H1 (cell line): ENCODE data around the gene CYP51A1. TPM values are rescaled to one million over a fixed set of nuclear protein-coding genes. Genes with fewer than 3 reads are reported as not detected.
"Not testable (repeated sequence)": the region's sequence is repeated elsewhere in the genome, so short reads cannot be mapped to it uniquely, and the experiment has no call there.

ENCODE experiments used
- CTCF ChIA-PET: fragments of 300-600 bp; sonication (Branson Sonifier 250); formaldehyde crosslinking; loops from one replicate; lab custom pipeline; 2021; ENCODE audit not compliant: partially characterized antibody; lab: Charles Lee
- POLR2A ChIA-PET: fragments of 300-600 bp; sonication (Branson Sonifier 250); formaldehyde crosslinking; loops from one replicate; lab custom pipeline; 2021; ENCODE audit warnings: inconsistent platforms; ENCODE audit not compliant: partially characterized antibody; lab: Charles Lee
- DNase-seq, 2 experiments: peaks; one replicate each; pipeline versions ENCODE4 v3.0.0 to v3.0.0-alpha.2; 2010 to 2022; ENCODE audit warnings: low spot score in 2 of 2, low read depth in 1 of 2, mixed read lengths in 1 of 2
- FAIRE-seq: peaks from 2 replicates; lab custom pipeline; 2011; peaks lifted over from hg19 to GRCh38; lab: Jason Lieb, UNC
- H2AFZ ChIP-seq: 2 replicates; pipeline ENCODE4 v1.8.1; 2012; ENCODE audit warnings: low read length, inconsistent platforms
- H2AK5ac ChIP-seq: 2 replicates; pipeline ENCODE4 v1.6.1; 2013; ENCODE audit warnings: low read depth, low read length
- H2BK120ac ChIP-seq: replicated peaks from 2 replicates; pipeline ENCODE3; 2013; ENCODE audit warnings: low read depth, low read length, inconsistent platforms
- H2BK12ac ChIP-seq: 2 replicates; pipeline ENCODE4 v1.6.1; 2013; ENCODE audit warnings: low read depth, low read length
- H2BK15ac ChIP-seq: 2 replicates; pipeline ENCODE4 v1.6.1; 2013; ENCODE audit warnings: low read length
- H2BK20ac ChIP-seq: 2 replicates; pipeline ENCODE4 v1.6.1; 2013; ENCODE audit warnings: low read length
- H2BK5ac ChIP-seq: 2 replicates; pipeline ENCODE4 v1.6.1; 2013; ENCODE audit warnings: low read depth, low read length
- H3K14ac ChIP-seq: 2 replicates; pipeline ENCODE4 v1.6.1; 2013; ENCODE audit warnings: inconsistent platforms; ENCODE audit not compliant: insufficient read length
- H3K18ac ChIP-seq: 2 replicates; pipeline ENCODE4 v1.6.1; 2013; ENCODE audit warnings: low read length; ENCODE audit errors: extremely low read depth
- H3K23ac ChIP-seq: 2 replicates; pipeline ENCODE4 v1.6.1; 2013; ENCODE audit warnings: inconsistent platforms; ENCODE audit not compliant: insufficient read length
- H3K23me2 ChIP-seq: 2 replicates; pipeline ENCODE4 v1.6.1; 2013; ENCODE audit warnings: low read depth, low read length
- H3K27ac ChIP-seq: 2 replicates; pipeline ENCODE4 v1.6.1; 2011; ENCODE audit warnings: low read depth, low read length, inconsistent platforms
- H3K27me3 ChIP-seq, 4 experiments: replicated peaks in 1 of 4; 1 replicate in 1 of 4; 2 replicates in 3 of 4; pipeline versions ENCODE4 v1.6.1 to v1.8.1; 2011 to 2013; ENCODE audit warnings: low read length in 3 of 4, mild to moderate bottlenecking in 3 of 4, inconsistent platforms in 2 of 4, mixed read lengths in 2 of 4, moderate library complexity in 1 of 4; ENCODE audit not compliant: control insufficient read depth in 3 of 4, insufficient read depth in 3 of 4; ENCODE audit errors: extremely low read depth in 1 of 4
- H3K36me3 ChIP-seq, 4 experiments: 2 replicates each; pipeline versions ENCODE4 v1.6.1 to v1.8.1; 2011 to 2013; ENCODE audit warnings: mild to moderate bottlenecking in 4 of 4, low read length in 3 of 4, moderate library complexity in 2 of 4, control low read depth in 1 of 4, inconsistent platforms in 1 of 4; ENCODE audit not compliant: insufficient read depth in 4 of 4, control insufficient read depth in 2 of 4
- H3K4ac ChIP-seq: replicated peaks from 2 replicates; pipeline ENCODE3; 2013; ENCODE audit warnings: low read length, low read depth, mixed read lengths, inconsistent platforms; ENCODE audit not compliant: insufficient read length
- H3K4me1 ChIP-seq, 4 experiments: replicated peaks in 1 of 4; 1 replicate in 1 of 4; 2 replicates in 3 of 4; pipeline versions ENCODE4 v1.6.1 to v1.8.1; 2011 to 2013; ENCODE audit warnings: low read length in 3 of 4, inconsistent platforms in 2 of 4, mixed read lengths in 1 of 4; ENCODE audit not compliant: insufficient read depth in 4 of 4, control insufficient read depth in 3 of 4
- H3K4me2 ChIP-seq, 2 experiments: 2 replicates each; pipeline versions ENCODE4 v1.6.1 to v1.8.1; 2011 to 2013; ENCODE audit warnings: low read depth in 2 of 2, low read length in 2 of 2, control low read depth in 1 of 2, inconsistent platforms in 1 of 2, mild to moderate bottlenecking in 1 of 2; ENCODE audit not compliant: insufficient read depth in 1 of 2
- H3K4me3 ChIP-seq, 4 experiments: fragments of 200-600, 300-600 bp in 1 of 4; sonication (generic), shearing (Covaris generic), sonication (Bioruptor Twin) in 1 of 4; 2 replicates each; pipeline versions ENCODE4 v1.5.1 to v1.8.1; 2011 to 2016; ENCODE audit warnings: low read length in 4 of 4, low read depth in 3 of 4, control low read depth in 2 of 4, inconsistent platforms in 2 of 4, mild to moderate bottlenecking in 2 of 4, mixed read lengths in 1 of 4, moderate library complexity in 1 of 4; ENCODE audit not compliant: insufficient read depth in 2 of 4; ENCODE audit errors: extremely low read depth in 1 of 4
- H3K56ac ChIP-seq: replicated peaks from 2 replicates; pipeline ENCODE3; 2013; ENCODE audit warnings: low read depth, mild to moderate bottlenecking, mixed read lengths, low read length, inconsistent platforms; ENCODE audit not compliant: insufficient read length
- H3K79me1 ChIP-seq: 2 replicates; pipeline ENCODE4 v1.6.1; 2013; ENCODE audit warnings: low read depth, low read length, control low read depth
- H3K79me2 ChIP-seq, 2 experiments: 2 replicates each; pipeline versions ENCODE4 v1.6.1 to v1.8.1; 2012 to 2013; ENCODE audit warnings: low read length in 2 of 2, mild to moderate bottlenecking in 2 of 2, inconsistent platforms in 1 of 2; ENCODE audit not compliant: insufficient read depth in 2 of 2, control insufficient read depth in 1 of 2
- H3K9ac ChIP-seq, 4 experiments: replicated peaks in 1 of 4; 1 replicate in 1 of 4; 2 replicates in 3 of 4; pipeline versions ENCODE4 v1.6.1 to v1.8.1; 2011 to 2013; ENCODE audit warnings: low read depth in 3 of 4, low read length in 3 of 4, control low read depth in 2 of 4, mild to moderate bottlenecking in 2 of 4, moderate library complexity in 2 of 4, inconsistent platforms in 1 of 4; ENCODE audit errors: extremely low read depth in 1 of 4
- H3K9me3 ChIP-seq, 2 experiments: 2 replicates each; pipeline versions ENCODE4 v1.6.1 to v1.8.1; 2012 to 2013; ENCODE audit warnings: mild to moderate bottlenecking in 2 of 2, moderate library complexity in 2 of 2, control low read depth in 1 of 2, inconsistent platforms in 1 of 2, low read depth in 1 of 2, low read length in 1 of 2, mixed read lengths in 1 of 2; ENCODE audit not compliant: insufficient read depth in 2 of 2
- H4K20me1 ChIP-seq, 2 experiments: replicated peaks in 1 of 2; 2 replicates each; pipeline versions ENCODE3 to v1.8.1; 2011 to 2013; ENCODE audit warnings: inconsistent platforms in 2 of 2, low read length in 2 of 2, mild to moderate bottlenecking in 1 of 2; ENCODE audit not compliant: insufficient read depth in 2 of 2, control insufficient read depth in 1 of 2
- H4K5ac ChIP-seq: 2 replicates; pipeline ENCODE4 v1.6.1; 2013; ENCODE audit warnings: low read length, low read depth, mixed read lengths, inconsistent platforms; ENCODE audit not compliant: insufficient read length
- H4K8ac ChIP-seq: 2 replicates; pipeline ENCODE4 v1.8.0; 2013; ENCODE audit warnings: mild to moderate bottlenecking, moderate library complexity, low read length, inconsistent platforms; ENCODE audit not compliant: insufficient read depth; ENCODE audit errors: extremely low read depth
- H4K91ac ChIP-seq: replicated peaks from 2 replicates; pipeline ENCODE3; 2013; ENCODE audit warnings: low read length, mixed read lengths, inconsistent platforms; ENCODE audit not compliant: insufficient read length
- WGBS, 2 experiments: shearing (Covaris generic) in 1 of 2; methylation state at CpG; one replicate each; pipeline versions ENCODE4 v1.1.6 to v1.1.7; 2013 to 2015; ENCODE audit warnings: low lambda C conversion rate in 2 of 2, mixed read lengths in 2 of 2, inconsistent platforms in 1 of 2, low coverage in 1 of 2, missing lambda C conversion rate in 1 of 2; ENCODE audit not compliant: insufficient replicate concordance in 2 of 2, insufficient coverage in 1 of 2, insufficient read length in 1 of 2; ENCODE audit errors: extremely low coverage in 1 of 2, missing lambda C conversion rate in 1 of 2; 5-methylcytosine and 5-hydroxymethylcytosine counted together
- polyA plus RNA-seq, 7 experiments: library from polyadenylated mRNA; depleted of rRNA in 3 of 7; stranded (reverse) in 5 of 7; unstranded in 2 of 7; fragments of >200 nt in 5 of 7; fragments of 200-250 nt in 2 of 7; gene quantifications; 1 replicate in 5 of 7; 2 replicates in 1 of 7; 4 replicates in 1 of 7; pipeline versions ENCODE4 v1.2.1 to v1.2.3, GENCODE V29; 2011 to 2013; ENCODE audit warnings: missing spikeins in 2 of 7, mixed read lengths in 2 of 7
- total RNA-seq: library from RNA; stranded (reverse); fragmentation: NEBNext Ultra II Directional; extraction: Animal tissue kit (Norgen Biotek cat#: 25700); gene quantifications from 2 replicates; pipeline ENCODE4 v1.2.1, GENCODE V29; 2021

Gene CYP51A1
- total and polyA plus RNA-seq, 2 of the 8 experiments (the other 6 are each of a cell fraction or from before 2014, with no cell fraction given) = 9.8 to 111 TPM

- H4K91ac ChIP-seq, H2BK12ac ChIP-seq, POLR2A ChIA-PET, H2BK20ac ChIP-seq, H3K4me3 ChIP-seq, H3K14ac ChIP-seq, H2BK15ac ChIP-seq, H3K27ac ChIP-seq, H4K8ac ChIP-seq, H2AK5ac ChIP-seq, H4K20me1 ChIP-seq, CTCF ChIA-PET, H3K23ac ChIP-seq, H3K79me1 ChIP-seq, H3K23me2 ChIP-seq, H3K4me2 ChIP-seq, H3K4ac ChIP-seq, H2AFZ ChIP-seq, H3K56ac ChIP-seq, H3K4me1 ChIP-seq, FAIRE-seq, H3K18ac ChIP-seq, H3K9ac ChIP-seq, DNase-seq, H4K5ac ChIP-seq, H3K79me2 ChIP-seq, H2BK120ac ChIP-seq, H3K9me3 ChIP-seq, H2BK5ac ChIP-seq, H3K27me3 ChIP-seq: not testable (repeated sequence)
- peaks cover 2 to 43% (median 19%) of the 10 kb centered on the region in 4 experiments; a peak in 5 of 8 replicates for H3K36me3 ChIP-seq
- whole genome bisulfite sequencing, 2 experiments = 97% methylated on average over 6 of the region's 6 CpGs; no CpG with 5 or more reads in 1 of the 2 experiments
Observed at GRCh38 chr7:92083922-92084321, 50.4 kb downstream of the CYP51A1 start.
